ENCODE measurements around the gene LARGE2.

DNA sequence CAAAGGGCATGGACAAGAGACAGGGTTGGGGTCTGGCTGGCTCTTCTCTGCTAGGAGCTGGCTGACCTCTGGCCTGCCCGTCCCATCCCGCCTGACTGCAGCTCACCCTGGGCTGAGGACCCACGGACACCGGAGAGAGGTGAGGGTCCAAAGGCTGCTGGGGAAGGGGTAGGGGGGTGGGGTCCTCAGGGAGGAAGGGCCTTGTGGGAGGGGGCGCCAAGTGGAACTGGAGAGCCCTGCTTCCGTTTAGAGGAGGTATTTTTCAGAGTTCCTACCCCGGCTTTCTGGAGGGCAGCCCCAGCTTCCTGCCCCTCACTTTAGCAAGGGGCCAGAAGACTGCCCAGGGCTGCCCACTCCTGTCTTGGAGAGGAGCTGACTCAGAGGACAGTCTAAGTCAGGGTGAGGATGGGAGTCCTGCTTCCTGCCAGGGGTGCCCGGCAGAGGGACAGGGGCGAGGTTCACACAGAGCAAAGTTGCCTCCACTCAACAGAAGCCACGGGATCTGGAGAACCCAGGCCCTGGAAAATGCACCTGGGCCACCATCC lies 7.1 kb downstream of the LARGE2 start:
- TF ChIP-seq POLR2AphosphoS5 (IDR thresholded peaks at IDR 0.05) = no peak
- no peak for TF ChIP-seq POLR2A (IDR thresholded peaks at IDR 0.05)
